GM18505 (cell line): ENCODE measurements around the gene SCD5.

Experiments
- ATAC-seq: cut with Tn5 transposase; IDR thresholded peaks from one replicate; pipeline ENCODE4 v1.9.1; 2021; ENCODE audit not compliant: unreplicated experiment
- POLR2A ChIP-seq: IDR thresholded peaks from 4 replicates; pipeline ENCODE4 v1.6.1; 2011; ENCODE audit warnings: borderline replicate concordance; ENCODE audit not compliant: insufficient read depth, insufficient read length; ENCODE audit errors: extremely low read depth

SCD5 gene

DNA sequence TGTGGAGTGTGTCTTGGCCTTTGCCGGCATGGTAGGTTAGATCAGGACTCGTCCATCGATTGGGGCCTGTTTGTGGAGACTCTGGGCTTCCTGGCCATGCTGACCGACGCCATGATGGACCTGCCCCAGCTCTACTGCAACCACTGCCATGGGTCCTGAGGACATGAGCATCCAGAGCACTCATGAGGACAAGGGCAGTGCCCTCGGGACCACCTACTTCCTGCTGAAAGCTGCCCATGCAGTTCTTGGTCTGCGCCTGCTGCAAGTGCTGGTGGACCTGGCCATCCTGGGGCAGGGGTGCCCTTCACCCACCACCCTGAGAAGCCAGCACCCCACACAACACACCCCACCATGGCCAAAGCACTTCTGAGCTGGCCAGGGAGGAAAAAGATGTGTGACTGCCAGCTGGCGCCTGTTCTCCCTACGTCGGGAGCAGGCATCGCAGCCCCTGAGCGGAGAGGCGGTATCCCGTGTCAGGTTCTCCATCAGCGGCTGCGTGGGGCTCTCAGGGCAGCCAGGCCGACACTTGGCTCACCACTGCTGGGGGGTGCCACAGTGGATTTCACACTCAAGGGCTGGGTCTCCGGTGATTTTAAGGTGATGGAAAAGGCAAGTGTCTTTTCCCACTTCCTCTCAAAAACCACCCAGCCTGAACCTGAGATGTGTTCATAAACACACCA is 106.4 kb downstream of the SCD5 start:
- ATAC-seq = no peak
- TF ChIP-seq POLR2A = no peak

DNA sequence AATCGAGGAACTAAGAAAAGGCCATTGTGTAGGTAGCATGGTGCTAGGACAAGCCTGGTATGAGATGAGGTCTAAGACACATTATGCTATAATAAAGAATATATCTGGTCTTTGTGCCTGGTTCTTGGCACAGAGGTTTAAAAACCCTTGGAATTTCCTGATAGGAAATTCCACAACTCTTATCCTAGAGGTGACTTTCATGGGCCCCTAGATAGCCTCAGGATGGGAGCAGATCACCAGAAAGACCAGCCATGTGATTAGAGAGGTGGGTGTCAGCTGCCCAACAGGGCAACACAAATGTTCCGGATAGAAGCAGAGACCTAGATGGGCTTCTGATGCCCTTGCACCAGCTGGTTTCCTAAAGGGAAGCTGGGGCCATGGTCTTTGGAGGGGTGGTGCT is 107.2 kb downstream of the SCD5 start:
- no peak for ATAC-seq
- TF ChIP-seq POLR2A = no peak

DNA sequence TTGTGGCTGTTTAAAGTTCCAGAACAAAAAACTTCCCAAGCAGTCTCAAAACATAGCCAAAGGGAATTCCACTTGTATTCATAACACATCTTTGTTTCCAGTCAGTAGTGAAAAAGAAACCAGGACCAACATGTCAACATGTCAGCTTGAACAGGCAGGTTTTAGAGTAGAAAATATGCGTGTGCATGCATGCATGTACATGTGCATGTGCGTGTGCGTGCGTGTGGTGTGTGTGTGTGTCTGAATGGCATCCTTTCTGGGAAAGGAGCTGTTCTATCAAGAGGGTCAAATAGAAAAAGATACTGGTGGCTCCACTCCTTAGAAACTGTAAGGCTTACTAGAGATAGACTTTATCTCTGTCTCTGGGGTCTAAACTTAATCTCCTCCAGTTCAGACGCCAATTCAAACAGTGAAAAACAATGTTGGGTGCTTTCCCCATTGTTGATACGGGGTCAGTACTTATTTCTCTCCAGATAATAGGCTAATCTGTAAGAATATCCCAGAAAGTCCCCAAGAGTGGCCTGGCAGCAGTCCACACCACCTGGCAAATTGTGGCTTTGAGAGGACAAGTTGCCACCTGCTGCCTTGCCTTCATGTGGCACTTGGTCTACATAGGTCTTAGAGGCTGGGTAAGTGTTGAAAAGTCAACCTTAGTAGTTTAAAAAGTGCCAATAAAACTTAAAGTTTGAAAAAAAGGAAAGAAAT is 110.4 kb downstream of the SCD5 start:
- no peak for ATAC-seq
- no peak for TF ChIP-seq POLR2A

DNA sequence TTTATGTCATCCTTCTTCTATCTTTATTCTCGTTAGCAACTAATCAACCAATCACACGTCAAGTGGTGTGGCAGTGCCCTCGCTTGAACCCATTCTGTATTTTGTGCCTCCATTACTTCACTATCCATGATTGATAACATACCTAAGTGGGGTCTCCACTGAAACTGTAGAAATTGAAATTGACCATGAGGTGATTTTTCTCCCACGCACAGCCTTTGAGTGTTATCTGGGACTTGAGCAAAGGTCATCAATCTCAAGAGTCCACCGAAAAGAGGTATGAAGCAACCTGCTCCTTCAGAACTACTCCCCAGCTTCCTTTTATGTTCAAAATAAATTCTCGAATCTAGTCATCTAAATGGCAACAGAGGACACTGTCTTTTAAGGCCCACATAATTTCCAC is 111.1 kb downstream of the SCD5 start:
- no peak for TF ChIP-seq POLR2A
- no peak for ATAC-seq

DNA sequence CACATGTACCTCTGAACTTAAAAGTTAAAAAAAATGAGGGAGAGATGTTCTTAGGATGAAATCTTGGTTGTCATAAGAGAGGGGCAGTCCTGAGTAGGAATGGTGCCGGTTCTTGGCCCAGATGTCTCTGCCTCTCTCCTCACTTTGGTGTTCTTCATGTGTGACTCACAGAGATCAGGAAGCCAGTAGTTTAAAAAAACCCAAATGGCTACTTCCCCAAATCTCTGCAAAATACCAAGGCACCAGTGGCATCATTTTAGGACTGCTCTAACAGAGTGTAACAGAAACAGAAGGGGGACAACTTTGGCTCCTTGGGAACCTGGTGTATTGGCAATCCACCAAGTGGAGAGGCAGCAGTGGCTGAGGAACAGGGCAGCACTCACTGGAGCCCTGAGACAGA is 116.8 kb downstream of the SCD5 start:
- TF ChIP-seq POLR2A = no peak
- no peak for ATAC-seq

DNA sequence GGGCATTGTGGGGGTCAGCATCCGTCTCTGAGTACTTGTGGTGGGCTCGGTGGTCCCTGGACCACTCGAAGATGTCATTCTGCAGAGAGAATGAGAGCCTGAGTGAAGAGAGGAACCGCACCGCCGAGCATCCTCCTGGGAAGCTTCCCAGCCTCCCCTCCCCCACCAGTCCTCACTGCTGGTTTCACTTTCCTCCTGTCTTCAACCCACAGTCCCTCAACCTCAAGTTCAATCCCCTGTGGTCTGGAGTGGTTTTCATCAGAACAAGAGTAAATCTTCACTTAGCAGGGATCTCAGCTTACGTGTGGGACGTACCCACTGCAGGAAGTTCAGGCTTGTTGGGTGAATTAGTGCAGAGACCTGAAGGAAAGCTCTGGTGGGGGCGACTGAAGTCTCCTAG is 117.8 kb downstream of the SCD5 start:
- no peak for TF ChIP-seq POLR2A
- ATAC-seq = no peak

DNA sequence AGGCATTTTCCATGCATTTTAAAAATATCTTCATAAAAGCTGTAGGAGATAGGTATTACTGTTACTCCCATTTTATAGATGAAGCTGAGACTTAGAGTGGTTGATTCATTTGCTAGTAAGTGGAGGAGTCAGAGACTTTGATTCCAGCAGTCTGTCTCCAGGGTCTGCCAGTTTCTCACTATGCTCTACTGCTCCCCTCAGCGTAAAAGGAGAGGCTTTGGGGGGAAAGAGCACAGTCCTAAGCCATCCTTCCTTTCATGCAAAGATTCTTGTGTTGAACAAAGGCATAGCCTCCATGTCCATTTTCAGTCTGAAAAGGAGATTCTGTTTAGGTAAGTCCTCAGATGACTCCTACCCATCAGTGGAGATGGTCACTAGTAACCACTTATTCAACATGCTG is 119.1 kb downstream of the SCD5 start:
- TF ChIP-seq POLR2A = no peak
- no peak for ATAC-seq

DNA sequence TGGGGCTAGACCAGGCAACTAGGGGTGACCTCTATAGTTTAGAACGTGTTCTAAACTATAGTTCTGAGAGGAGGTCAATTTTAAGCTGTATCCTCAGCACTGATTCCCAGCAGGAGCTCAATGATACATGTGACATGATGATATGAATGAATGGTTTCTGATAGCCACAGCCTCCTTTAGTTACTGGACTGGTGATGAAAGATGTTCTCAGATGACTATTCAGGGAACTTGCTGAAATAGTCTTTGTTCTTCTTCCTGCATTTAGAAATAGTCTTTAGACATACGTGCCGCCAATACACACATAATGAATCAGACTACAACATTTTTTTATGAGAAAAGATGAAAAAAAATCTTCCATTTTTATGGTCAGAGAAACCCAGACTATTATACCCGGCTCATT is 120.5 kb downstream of the SCD5 start:
- no peak for ATAC-seq
- no peak for TF ChIP-seq POLR2A

DNA sequence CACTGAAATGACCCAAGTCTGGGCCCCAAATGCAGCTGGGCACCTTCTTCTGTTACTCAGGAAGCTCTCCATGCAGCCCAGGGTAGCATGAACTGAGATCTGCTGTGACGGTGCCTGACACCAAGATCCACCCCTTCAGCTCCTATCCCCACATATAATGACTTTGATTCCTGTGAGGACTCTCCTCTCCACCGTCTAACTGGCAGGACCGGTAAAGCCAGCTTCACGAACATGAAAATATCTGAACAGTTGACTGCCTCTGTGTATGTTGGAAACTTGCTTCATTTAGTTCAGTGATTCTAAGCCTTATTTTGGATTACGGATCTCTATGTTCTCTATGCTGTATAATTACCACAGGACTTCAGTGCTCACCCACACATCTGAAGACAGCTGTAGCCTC is 121.3 kb downstream of the SCD5 start:
- ATAC-seq = no peak
- TF ChIP-seq POLR2A = no peak

DNA sequence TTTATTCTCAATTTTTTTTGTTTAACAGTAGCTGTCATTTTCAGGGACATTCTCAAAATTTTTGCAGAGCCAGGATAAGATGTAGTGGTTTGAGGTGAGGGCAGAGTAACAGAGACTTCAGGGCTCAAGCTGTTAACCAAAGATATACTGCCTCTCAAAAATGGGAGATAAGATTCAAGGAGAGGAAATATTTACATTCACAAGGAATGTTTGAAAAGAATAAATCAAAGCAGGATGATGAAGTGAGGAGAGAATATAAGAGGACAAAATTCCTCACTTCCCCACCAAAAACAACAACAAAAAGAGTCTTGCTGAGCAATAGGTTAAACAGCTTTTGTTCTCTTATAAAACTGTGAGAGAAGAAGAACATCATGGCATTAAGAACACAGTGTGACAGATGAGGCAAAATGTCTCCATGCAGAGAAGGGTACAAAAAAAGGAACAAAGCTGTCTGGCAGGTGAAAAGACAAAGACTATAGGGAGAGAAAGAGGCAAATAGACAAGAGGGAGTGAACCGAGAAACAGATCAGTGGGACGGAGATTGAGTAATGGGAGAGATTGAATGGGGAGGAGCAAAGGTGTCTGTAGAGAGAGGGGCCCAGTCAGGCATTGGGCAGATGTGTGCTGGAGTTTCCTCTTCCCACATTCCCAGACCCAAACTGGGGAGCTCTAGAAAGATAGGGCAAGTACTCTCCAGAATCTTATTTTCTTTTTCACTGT is 130.7 kb downstream of the SCD5 start:
- TF ChIP-seq POLR2A = no peak
- ATAC-seq = no peak

DNA sequence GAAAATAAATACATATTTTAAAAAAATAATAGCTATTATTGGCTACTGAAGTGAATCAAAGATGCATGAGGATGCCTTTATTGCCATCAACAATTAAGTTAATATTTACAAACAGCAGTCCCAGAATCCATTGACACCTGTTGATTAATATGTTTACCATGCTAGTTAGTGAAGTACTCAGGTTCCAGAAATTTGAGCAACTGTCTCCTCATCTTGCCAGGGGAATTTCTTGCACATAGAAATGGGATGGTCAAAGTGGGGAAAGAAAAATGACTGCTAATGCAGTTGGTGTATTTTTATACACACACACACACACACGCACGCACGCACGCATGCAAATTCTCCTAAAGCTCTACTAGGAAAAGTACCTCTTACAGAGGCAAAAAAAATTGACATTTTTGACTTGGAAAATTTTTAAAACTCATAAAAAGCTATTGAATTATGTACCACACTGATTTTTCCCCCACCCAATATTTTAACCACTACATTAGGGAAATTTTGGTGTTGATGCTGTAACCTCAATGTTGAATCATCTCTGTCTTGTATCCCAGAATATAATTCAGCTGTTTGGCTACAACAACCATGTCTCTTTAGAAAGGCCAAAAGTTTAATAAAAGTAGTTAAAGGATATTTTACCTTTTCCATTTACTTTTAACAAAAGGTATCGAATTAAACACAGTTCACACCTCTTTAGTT is 131.5 kb downstream of the SCD5 start:
- ATAC-seq = no peak
- TF ChIP-seq POLR2A = no peak

DNA sequence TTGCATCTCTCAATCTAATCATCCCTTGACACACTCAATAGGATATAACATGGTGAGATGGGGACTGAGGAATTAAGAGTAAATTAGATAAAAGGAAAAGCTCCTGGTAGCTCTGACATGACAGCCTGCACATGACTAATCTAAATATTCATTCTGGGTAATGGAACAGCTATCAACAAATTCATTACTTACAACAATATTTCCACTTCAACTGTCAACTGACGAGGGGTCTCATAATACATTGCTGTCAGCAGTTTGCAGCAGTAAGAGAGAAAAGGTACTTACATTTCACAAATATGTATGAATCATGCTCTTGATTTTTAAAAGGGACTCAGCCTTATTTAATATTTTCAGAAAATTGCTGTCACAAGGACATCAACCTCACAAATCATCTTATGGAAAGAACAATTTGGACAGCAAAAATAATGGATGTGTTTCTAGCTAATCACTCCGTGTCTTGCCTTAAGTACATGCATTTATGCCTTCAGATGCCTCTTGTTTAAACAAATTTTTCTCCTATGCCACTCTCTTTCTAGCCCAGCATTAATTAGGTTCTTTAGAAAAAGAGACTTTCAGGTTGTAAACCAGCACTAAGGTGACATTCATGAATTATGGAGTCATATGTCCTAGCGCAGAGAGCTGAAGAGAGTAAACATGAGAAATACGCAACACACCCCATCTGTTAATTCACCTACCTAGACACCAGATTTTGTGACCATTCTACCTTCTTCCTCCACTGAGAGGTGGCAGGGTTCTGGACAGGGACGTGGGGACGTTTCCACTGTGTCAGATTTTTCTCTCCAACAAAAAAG is 137.2 kb downstream of the SCD5 start:
- TF ChIP-seq POLR2A = no peak
- no peak for ATAC-seq

DNA sequence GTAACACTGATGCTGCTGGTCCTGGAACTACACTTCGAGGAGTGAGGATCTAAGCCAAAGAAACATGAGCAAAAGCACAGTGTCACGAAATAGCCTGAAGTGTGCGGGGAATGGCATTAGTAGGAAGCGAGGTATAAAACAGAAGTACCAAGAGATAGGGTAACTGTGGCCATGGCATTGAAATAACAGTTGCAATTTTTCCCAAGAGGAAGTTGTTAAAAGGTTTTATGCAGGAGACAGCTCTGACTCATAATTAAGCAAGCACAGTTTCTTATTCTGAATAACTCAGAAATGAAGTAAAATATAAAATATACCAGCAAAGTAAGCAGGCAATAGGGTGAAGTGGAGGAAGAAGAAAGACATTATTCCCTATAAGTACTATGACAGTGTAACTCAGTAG is 146.5 kb downstream of the SCD5 start:
- ATAC-seq = no peak
- TF ChIP-seq POLR2A = no peak
